ENCODE results near the gene GFOD1.

The GFOD1 gene

GRCh38 chr6:13398421-13398994 is 88.9 kb downstream of the GFOD1 start:
- DNase-seq (ENCODE audit: low read depth): no peak
- TF ChIP-seq CTCF (IDR thresholded peaks at IDR 0.05; ENCODE audit: insufficient read depth, low read depth, low read length, missing control alignments): no peak
- H3K4me3 ChIP-seq (ENCODE audit: low read depth, low read length): no peak overlapping the region

- TF ChIP-seq CTCF (IDR thresholded peaks at IDR 0.05; ENCODE audit: insufficient read depth, low read depth, low read length, missing control alignments): no peak
- no peak for DNase-seq (ENCODE audit: low read depth)
- no peak overlapping the region for H3K4me3 ChIP-seq (ENCODE audit: low read depth, low read length)
Measured at GRCh38 chr6:13398069-13398381, 89.4 kb downstream of the GFOD1 start.

GRCh38 chr6:13397359-13398068 is 89.9 kb downstream of the GFOD1 start:
- DNase-seq (ENCODE audit: low read depth): peak; percentile 81
- no peak overlapping the region for H3K4me3 ChIP-seq (ENCODE audit: low read depth, low read length)
- TF ChIP-seq CTCF (IDR thresholded peaks at IDR 0.05; ENCODE audit: insufficient read depth, low read depth, low read length, missing control alignments): no peak

- DNase-seq (ENCODE audit: low read depth): no peak
- H3K4me3 ChIP-seq (ENCODE audit: low read depth, low read length): no peak overlapping the region
- no peak for TF ChIP-seq CTCF (IDR thresholded peaks at IDR 0.05; ENCODE audit: insufficient read depth, low read depth, low read length, missing control alignments)
Measured at GRCh38 chr6:13396241-13396792, 91.1 kb downstream of the GFOD1 start.

- TF ChIP-seq CTCF (IDR thresholded peaks at IDR 0.05; ENCODE audit: insufficient read depth, low read depth, low read length, missing control alignments): no peak
- no peak overlapping the region for H3K4me3 ChIP-seq (ENCODE audit: low read depth, low read length)
- peak; percentile 34 for DNase-seq (ENCODE audit: low read depth)
Measured at GRCh38 chr6:13395272-13396237, 91.8 kb downstream of the GFOD1 start.

GRCh38 chr6:13392462-13392861 is 94.9 kb downstream of the GFOD1 start:
- no peak for TF ChIP-seq CTCF (IDR thresholded peaks at IDR 0.05; ENCODE audit: insufficient read depth, low read depth, low read length, missing control alignments)
- no peak for DNase-seq (ENCODE audit: low read depth)
- no peak overlapping the region for H3K4me3 ChIP-seq (ENCODE audit: low read depth, low read length)

Measured in GM12865 (cell line).